ENCODE data around the gene C20orf141.

Gene C20orf141

DNA sequence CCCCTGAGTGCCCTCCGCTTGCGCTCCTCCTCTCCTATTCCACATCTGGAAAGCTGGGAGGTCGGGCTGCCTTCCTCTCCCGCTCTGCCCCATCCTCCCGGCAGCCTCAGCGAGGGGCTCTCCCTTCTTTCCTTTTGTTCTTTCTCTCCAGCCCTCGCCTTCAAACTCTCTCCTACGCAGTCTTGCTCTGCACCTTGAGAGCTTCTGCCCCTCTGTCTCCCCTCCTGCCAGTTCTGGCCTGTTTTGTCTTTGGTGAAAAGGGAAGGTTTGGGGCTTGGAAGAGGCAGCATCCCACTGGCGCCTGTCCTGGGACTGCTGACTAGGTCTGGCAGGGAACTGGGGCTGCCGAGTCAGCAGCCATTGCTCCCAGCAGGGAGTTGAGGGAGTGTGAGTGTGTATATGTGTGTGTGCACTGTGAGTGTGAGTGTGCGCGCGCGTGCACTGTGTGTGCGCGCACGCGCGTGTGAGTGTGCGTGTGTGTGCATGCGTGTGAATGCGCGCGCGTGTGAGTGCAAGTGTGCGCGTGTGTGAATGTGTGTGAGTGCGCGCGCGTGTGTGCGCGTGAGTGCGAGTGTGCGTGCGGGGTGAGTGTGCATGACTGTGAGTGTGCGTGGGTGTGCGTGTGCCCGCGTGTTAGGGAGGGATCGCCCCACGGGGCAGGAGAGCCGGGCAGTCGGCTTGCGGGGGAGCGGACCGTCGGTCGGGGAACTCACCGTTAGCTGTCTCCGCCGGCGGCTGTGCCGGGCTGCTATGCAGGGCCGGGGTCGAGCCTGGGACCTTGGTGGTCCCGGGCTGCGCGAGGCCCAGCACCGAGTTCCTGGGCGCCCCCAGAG lies 14.9 kb upstream of the C20orf141 start:
- DNase-seq (ENCODE audit: low read depth), result no peak
- TF ChIP-seq, protein P1, sequence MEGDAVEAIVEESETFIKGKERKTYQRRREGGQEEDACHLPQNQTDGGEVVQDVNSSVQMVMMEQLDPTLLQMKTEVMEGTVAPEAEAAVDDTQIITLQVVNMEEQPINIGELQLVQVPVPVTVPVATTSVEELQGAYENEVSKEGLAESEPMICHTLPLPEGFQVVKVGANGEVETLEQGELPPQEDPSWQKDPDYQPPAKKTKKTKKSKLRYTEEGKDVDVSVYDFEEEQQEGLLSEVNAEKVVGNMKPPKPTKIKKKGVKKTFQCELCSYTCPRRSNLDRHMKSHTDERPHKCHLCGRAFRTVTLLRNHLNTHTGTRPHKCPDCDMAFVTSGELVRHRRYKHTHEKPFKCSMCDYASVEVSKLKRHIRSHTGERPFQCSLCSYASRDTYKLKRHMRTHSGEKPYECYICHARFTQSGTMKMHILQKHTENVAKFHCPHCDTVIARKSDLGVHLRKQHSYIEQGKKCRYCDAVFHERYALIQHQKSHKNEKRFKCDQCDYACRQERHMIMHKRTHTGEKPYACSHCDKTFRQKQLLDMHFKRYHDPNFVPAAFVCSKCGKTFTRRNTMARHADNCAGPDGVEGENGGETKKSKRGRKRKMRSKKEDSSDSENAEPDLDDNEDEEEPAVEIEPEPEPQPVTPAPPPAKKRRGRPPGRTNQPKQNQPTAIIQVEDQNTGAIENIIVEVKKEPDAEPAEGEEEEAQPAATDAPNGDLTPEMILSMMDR (conservative IDR thresholded peaks at IDR 0.05; ENCODE audit: low read depth, low read length), result no peak
- peak overlapping the region; percentile 37 for H3K4me3 ChIP-seq (ENCODE audit: low read length)

DNA sequence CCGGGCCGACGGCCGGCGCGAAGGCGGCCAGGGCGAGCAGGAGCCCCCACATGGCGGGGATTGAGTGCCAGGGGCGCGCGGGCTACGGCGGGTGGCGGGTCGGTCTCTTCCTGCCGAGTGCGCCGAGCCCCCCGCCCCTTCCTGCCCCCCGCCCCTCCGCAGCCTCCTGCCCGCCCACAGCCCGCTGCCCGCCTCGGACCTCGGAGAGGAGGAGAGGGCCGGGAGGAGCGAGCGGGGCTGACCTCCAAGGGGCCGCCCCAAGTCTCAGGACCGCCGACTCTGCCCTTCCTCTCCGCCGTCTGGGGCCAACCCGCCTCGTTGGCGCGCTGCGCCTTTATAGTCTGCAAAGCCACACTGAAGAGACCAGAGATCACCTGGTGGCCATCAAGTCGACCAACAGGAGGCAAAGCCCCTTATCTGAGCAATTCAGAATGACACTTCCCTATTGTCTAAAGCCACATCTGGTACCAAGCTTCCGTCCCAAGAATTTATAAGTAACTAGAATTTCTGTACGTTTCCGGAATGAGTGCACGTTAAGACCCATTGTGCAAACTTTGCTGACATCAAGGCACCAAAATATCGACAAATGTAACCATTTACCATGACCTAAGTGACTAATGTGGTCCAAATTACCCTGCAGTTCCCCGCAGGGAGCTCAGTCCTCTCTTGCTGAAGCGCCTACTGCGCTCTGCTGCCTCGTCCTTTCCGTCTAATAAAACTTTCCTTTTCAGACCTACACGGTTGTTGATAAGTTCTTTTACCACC lies 14.1 kb upstream of the C20orf141 start, which contains the start of gene CPXM1:
Gene CPXM1 (minus strand): TSS at position 107 of the 765 bp plus-strand sequence. CDS start 55 bp downstream, at position 52.
- H3K4me3 ChIP-seq (ENCODE audit: low read length), result peak within 1 kb of the TSS; percentile 37
- TF ChIP-seq, protein P1 (conservative IDR thresholded peaks at IDR 0.05; ENCODE audit: low read depth, low read length), result no peak
- no peak for DNase-seq (ENCODE audit: low read depth)

DNA sequence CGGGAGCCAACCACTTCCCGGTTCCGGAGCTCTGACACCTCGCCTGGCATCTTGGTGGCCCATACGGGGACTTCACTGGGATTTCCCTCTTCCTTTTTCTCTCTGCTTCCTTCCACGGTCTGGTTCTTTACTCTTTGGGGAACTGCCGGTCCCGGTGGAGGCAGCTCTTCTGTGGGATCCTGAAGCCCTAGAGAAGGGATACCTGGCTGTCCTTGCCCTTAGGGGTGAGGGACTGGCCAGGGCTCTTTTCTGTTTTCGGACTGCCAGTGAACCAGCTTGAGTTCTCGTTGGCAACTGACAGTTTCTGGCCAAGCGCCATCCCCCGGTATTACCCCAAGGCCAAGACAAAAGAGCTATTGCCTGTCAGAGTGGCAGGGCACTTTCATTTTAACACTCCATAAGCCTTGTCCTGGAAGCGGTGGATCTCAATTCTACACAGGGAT lies 13.5 kb upstream of the C20orf141 start:
- TF ChIP-seq, protein P1 (conservative IDR thresholded peaks at IDR 0.05; ENCODE audit: low read depth, low read length), result no peak
- no peak overlapping the region for H3K4me3 ChIP-seq (ENCODE audit: low read length)
- DNase-seq (ENCODE audit: low read depth), result no peak

DNA sequence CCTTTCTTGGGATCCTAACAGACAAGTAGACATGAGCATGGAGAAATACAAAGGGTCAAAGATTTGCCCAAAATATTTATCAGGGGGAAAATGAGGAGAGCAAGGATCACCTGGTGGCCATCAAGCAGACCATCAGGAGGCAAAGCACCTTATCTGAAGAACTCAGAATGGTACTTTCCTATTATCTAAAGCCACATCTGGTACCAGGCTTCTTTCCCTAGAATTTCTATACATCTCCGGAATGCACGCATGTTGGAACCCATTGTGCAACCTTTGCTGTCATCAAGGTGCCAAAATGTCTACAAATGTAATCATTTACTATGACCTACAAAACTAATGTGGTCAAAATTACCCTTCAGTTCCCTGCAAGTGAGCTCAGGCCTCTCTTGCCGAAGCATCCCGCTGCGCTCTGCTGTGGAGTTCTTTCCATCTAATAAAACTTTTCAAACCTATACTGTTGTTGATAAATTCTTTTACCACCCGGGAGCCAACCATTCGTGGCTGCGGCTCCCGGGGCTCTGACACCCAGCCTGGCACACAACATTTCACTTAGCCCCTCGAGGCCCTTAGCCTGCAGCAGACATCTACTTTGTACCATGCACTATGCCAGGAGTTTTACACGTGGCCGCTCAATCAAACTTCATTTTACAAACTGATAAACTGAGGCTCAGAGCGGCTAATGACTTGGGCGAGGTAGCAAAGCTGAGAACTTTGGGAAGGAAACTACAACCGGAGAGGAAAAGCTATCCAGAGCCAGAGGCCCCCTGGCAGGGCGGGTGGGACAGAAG lies 10.6 kb upstream of the C20orf141 start:
- no peak overlapping the region for H3K4me3 ChIP-seq (ENCODE audit: low read length)
- TF ChIP-seq, protein P1 (conservative IDR thresholded peaks at IDR 0.05; ENCODE audit: low read depth, low read length), result no peak
- no peak for DNase-seq (ENCODE audit: low read depth)

DNA sequence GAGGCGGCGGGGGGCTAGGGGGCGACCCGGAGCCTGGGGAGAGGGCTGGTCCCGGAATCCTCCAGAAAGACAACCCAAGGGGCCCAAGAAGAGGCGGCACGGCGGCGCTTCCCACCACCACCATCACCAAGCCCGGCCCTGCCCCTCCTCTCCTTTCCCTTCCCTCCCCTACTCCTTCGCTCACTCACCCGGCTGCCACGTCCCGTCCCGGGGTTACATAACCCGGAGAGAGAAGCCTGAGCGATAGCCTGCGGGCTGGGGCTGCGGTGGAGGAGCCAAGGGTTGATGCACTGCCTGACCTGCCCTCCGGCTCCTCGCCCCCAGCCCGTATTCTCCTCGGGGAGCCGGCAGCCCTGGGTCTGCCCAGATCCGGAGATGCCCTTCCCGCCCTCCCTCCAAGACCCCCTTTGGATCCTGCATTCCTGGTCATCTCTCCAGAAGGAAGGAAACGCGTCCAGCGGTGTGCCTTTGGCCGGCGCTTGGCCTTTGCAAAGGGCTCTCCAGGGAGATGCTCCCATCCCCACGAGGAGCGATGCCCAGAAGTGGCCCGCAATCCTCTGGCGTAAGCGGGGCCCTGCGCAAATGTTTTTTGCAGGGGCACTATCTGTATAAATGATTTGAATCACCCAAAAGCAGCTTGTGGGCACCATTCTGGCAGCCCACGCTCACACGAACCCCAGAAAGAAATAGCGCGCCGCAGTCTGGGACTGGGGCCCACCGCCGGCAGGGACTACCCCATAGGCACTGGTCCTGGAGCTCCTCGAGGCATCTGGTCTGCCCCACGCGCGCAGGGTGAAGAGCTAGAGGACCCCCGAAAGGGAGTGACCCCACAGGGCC lies 9.7 kb upstream of the C20orf141 start:
- no peak overlapping the region for H3K4me3 ChIP-seq (ENCODE audit: low read length)
- TF ChIP-seq, protein P1 (conservative IDR thresholded peaks at IDR 0.05; ENCODE audit: low read depth, low read length), result no peak

More for the DNA sequence above, 9.7 kb upstream of the C20orf141 start:
- no peak for DNase-seq (ENCODE audit: low read depth)

Measured in retinal pigment epithelial cell (primary cell).